GM18508 (cell line): Measurements from ENCODE around the gene ANKRD11.

Experiments used
- ATAC-seq: cut with Tn5 transposase; IDR thresholded peaks from one replicate; pipeline ENCODE4 v1.9.1; 2021; ENCODE audit warnings: moderate number of reproducible peaks; ENCODE audit not compliant: insufficient read depth, unreplicated experiment

ANKRD11 gene

DNA sequence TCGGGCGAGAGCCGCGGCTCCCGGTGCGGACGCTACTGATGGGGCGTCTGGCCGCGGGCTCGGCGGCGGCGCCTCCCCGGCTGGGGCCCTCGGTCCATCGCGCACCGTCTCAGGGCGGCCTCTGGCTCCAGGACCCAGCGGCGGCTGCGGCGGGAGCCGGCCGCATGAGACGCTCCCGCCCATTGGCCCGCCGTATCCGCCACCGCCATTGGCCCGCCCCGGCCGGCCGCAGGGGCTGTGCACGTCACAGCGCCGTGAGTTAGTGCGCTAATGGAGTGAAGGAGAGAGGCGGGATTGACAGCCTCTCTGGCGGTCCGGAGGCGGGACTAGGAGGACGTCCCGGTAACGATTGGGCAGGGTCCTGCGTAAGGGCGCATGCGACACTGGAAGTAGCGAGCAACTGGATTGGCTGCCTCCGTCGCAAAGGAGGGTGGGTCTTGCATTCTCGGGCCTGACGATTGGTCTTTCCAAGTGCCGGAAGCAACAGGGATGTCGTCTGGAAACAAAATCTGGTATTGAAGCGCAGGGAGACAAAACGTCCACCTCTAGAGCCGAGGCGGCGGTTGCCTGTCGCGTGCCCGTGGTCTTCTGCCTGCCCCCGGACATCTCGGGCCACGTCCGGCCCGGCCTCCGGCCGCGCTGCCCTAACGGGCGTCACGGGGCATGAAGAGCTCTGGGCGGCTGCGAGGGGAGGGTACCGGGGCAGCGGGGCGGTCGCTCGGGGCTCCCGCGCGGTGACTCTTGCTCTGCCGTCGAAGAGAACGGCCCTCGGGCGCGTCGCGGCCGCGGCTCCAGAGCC, at the start of gene ANKRD11:
ANKRD11 (minus strand) TSS at position 123 of the 799 bp plus-strand sequence. CDS start 173,542 bp downstream, outside the sequence.
- ATAC-seq: peak; percentile 74

DNA sequence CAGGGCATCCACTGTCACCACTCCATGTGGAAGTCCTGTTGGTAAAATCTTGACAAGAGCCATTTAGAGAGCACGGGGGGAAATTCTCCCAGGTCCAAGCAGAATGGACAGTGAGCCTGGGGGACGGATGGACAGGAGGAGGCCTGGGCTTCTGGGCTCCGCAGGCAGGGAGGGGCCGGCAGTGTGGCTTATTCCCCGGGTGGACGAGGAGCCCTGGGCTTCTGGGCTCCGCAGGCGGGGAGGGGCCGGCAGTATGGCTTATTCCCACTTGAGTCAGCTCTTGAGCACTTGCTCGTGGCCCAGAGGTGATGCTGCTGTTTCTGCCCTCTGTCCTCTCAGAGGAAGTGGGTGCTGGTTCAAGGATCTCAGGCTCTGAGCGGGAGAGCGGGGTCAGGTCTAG, 47.9 kb upstream of the ANKRD11 start:
- no peak for ATAC-seq

DNA sequence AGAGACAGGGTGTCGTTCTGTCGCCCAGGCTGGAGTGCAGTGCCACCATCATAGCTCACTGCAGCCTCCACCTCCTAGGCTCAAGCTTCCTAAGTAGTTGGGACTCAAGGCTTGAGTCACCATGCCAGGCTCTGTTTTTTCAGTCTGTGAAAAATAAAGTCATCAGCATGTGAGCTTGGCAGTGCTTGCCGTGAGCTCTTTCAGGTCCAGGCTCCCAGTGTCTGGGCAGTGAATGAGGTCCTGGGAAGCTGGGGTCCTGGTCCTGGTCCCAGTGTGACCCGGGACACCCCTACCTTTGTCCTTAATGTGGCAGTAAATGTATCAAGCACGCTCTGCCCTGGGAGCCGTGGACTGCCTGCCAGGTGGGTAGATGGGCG, 47.2 kb upstream of the ANKRD11 start:
- ATAC-seq: no peak

DNA sequence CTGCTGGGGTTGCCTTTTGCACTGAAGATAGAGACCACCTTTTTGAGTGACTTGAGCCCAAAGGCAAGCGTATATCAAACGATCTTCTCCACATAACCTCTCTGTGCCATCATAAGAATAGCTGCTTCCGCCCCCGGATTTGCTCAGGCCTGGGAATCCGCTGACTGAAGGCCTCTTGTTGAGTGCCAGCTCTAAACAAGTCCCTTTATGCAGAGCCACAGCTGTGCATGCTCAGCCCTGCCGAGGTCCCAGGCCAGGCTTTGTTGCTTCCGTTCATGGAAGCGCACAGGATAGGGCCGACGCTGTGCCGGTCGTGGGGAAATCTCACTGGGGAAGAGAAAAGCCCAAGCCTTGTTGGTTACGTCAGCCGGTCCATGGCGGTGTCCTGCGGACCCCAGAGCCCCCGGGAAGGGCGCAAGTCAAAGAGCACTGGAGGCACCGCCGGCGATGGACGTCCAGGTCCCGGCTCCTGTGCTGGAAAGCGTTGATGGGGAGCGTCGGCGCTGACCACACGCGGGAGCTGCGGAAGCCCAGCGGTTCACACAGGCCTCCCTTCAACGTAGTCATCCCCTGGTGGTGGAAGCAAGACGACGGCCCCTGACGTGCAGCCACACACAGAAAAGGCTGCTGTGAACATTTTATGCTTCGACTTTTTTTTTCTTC, 46.7 kb upstream of the ANKRD11 start:
- ATAC-seq: no peak

DNA sequence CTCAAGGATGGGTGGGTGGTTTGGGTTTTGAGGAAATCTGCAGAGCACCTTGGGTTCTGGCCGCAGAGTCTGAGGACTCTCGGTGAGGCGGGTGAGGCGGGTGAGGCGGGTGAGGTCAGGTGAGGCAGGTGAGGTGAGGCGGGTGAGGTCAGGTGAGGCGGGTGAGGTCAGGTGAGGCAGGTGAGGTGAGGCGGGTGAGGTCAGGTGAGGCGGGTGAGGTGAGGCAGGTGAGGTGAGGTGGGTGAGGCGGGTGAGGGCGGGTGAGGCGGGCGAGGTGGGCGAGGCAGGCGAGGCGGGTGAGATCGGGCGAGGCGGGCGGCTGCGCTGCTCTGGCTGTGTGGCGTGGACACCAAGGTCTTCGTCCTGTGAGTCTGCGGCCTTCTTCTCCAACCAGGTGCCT, 46.0 kb upstream of the ANKRD11 start:
- no peak for ATAC-seq

DNA sequence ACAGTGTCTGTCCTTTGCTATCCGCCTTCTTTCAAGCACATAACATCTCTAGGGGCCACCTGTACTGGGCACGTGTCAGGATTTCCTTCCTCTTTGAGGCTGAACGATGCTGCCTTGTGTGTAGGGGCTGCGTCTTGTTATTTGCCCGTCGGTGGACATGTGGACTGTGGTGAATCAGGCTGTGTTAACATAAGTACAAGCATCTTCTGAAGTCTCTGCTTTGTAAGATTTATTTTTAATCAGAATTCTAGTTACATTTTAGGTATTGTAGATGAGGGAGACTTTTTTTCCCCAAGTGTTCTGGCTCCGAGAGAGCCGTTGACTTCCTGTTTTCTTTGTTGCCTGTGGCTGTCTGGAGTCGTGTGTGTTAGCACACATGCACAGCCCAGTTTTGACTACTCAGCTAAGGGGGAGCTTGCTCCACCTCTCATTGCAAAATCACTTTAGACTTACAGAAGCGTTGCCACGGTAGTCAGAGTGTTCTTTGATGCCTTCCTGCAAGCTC, 43.9 kb upstream of the ANKRD11 start:
- ATAC-seq: no peak

DNA sequence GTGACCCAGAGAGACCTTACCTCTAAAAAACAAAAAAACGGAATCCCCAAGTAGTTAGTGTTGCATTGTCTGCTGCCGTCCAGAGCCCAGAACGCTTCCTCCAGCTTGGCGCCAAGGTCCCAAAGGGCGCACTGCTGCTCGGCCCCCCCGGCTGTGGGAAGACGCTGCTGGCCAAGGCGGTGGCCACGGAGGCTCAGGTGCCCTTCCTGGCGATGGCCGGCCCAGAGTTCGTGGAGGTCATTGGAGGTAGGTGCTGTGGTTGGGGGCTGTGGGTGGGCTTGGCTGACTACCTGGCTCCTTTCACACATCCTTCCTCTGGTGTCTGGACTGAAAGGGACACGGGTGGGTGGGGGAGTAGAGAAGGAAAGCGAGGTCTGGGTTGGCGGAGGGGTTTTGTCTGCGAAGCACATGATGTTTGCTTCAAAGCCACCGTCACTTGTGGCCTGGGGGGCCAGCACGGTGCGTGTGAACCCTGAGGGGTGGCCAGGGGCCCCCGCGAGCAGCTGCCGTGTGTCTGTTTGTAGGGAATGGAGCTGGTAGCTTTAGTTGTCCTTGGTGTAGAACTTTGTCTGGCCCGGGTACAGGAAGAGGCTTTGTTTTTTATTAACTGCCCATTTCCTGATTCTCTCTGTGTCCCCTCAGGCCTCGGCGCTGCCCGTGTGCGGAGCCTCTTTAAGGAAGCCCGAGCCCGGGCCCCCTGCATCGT, 41.6 kb upstream of the ANKRD11 start:
- ATAC-seq: no peak

DNA sequence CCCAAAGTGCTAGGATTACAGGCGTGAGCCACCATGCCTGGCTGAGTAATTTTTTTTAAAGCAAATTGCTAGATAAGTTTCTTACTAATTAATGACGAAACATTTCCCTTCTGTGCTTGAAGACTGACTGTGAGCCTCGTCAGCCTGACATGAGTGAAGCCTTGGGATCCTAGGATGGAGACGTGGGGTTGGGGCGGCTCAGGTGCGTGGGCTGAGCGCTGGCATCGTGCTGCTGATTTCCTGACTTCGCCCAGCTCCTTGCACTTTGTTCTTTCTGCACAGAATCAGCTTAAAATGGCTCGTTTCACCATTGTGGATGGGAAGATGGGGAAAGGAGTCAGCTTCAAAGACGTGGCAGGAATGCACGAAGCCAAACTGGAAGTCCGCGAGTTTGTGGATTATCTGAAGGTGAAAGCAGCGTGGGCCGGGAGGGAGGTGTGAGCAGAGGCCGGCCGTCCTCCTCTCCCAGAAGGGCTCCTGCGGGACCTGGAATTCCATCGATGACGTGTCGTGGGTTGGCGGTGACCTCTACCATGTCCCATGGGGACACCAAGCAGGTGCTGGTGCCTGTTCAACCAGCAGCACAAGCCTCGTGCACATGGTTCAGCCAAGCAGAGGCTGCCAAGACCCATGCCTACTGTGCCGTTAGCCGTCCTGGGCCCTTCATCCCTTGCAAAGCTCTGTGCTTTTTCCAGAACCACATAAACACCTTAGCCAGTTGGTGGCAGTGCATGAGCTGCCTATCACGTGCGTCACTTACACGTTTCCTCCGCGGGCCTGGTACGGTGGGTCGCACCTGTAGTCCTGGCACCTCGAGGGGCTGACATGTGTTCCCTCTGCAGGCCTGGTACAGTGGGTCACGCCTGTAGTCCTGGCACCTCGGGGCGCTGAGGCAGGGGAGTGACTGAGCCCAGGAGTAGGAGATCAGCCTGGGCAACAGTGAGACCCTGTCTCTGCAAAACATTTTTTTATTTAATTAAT, 40.3 kb upstream of the ANKRD11 start:
- no peak for ATAC-seq

DNA sequence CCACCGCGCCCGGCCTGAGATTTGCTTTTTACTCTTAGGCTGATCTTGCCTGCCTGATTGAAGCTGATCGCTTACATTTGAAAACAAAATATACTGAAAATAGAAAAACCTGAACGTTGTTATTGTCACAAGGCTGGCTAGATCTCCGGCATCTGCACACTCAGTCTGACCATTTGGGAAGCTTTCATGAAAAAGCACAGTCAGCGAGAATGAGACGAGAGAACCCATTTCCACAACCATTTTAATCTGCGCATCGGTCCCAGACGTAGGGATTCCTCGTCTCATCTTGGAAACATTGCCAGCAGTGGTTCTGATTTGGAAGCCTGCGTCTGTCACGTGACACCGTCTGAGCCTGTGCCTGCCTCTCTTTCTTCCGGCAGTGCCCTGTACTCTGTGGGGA, 38.7 kb upstream of the ANKRD11 start:
- ATAC-seq: no peak

DNA sequence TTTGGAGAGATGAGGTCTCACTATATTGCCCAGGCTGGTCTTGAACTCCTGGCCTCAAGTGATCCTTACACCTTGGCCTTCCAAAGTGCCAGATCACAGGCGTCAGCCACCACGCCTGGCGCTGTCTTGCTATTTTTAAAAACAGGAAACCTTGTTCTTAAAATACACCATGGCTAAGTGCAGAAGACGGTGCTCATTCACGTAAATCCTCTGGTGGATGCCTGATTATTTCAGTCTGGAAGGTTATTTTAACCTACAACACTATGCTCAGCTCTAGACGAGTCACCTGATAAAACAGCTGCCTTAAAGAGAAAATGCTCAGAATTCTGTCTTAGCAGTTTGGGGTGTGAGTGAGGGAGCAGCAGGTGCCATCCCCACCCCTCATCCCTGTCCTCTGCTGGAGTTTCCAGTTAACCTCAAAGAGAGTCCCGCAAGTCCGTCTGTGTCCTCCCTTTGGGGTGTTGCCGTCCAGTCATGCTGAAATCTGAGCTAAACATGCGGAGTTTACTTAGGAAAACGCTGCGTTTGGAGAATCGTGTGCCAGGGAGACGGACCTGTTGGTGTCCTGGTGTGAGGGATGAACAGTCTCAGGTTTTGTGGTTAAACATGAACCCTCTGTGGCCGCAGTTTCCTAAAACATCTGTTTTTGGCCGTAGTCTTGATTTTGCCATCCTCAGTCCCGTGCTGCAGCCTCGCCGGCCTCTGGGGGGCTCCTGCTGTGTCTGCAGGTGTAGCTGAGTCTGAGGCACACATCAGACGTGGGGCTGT, 35.0 kb upstream of the ANKRD11 start:
- no peak for ATAC-seq

DNA sequence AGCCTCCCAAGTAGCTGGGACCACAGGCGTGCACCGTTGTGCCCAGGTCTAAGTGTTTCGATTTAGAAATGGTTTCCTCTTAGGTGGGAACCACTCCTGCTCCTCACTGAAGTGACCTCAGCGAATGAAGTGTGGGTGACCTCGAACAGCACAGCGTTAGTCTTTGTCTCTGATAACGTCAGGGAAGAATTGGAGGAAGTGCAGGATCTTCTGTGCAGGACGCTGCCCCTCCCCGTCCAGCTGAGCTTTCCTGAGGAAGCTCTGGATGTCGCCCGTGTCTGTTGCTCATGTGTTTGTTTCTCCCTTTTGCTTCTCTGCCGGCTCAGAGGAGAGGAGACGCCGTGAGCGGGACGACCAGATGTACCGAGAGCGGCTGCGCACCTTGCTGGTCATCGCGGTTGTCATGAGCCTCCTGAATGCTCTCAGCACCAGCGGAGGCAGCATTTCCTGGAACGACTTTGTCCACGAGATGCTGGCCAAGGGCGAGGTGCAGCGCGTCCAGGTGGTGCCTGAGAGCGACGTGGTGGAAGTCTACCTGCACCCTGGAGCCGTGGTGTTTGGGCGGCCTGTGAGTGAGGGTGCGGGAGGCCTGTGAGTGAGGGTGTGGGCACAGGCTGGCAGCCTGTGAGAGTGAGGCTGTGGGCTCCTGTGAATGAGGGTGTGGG, 33.5 kb upstream of the ANKRD11 start:
- no peak for ATAC-seq

DNA sequence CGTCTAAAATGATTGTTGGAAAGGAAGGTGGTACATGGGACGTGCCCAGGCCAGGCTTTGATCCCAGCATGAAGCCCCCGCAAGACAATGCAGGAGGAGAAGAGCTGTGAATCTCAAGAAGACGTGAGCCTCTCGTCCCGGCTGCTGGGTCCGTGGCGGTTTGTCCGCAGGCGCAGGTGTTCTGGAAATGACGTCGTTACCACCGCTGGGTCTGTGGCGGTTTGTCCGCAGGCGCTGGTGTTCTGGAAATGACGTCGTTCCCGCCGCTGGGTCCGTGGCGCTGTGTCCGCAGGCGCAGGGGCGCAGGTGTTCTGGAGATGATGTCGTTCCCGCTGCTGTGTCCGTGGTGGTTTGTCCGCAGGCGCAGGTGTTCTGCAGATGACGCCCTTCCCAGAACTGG, 31.9 kb upstream of the ANKRD11 start:
- no peak for ATAC-seq

DNA sequence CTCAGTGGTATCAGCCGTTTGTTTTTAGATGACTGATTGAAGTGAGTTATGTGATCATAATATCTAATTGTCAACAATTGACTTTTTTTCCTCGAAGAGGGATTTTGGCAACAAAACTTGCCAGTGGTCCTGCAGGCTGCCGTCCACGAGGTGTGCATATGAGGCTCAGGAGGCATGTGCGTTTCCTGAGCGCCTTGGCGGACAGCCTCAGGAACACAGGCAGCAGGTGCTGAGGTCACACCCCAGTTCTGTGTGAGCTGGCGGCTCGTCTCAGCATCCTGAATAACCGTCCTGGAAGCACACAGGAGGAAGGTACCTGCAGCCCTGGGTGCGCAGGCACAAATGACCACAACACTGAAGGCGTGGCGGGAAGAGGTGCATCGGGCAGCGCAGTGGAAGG, 29.5 kb upstream of the ANKRD11 start:
- no peak for ATAC-seq

DNA sequence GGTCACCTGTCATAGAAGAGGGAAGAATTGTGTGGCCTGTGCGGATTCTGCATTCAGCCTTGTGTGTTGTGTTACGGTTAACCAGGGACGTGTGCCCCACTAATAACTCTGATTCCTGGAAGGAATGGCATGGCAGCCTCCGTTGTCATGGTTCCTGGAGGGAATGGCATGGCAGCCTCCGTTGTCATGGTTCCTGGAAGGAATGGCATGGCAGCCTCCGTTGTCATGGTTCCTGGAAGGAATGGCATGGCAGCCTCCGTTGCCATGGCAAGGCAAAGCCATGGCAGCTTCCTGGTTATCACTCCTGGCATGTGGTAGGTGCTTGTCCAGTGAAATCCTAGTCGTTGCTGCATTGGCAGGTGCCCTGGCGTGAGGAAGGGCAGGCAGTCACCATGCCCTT, 26.8 kb upstream of the ANKRD11 start:
- ATAC-seq: no peak

DNA sequence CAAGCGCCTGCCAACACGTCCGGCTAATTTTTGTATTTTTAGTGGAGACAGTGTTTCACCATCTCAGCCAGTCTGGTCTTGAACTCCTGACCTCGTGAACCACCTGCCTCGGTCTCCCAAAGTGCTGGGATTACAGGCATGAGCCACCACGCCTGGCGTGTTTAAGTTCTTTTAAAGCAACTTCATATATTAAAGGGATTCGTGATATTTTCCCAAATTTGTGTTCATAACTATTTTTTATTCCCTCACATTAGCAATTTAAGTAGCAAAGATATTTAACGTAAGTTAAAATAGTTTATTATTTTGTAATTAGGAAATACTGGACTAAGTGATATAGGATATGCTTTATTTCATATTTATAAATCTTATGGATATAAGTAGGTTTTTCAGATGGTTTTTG, 22.1 kb upstream of the ANKRD11 start:
- ATAC-seq: no peak

DNA sequence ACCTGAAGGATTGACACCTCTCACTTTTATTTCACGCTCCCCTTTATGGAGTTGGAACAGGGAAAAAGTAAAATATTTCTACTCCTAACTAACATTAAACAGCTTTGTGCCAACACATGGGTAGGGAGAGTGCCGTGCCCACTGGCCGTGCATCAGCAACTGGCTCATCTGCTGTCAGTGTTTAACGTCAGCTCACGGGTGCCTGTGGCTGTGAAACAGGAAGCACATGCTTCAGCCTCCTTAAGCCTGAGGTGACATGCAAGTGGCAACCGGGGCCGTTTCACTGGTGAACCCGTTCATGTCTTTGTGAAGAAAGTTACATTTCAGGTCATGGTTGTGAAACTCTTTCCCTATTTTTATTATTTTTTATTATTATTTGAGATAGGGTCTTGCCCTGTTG, 21.0 kb upstream of the ANKRD11 start:
- ATAC-seq: no peak

DNA sequence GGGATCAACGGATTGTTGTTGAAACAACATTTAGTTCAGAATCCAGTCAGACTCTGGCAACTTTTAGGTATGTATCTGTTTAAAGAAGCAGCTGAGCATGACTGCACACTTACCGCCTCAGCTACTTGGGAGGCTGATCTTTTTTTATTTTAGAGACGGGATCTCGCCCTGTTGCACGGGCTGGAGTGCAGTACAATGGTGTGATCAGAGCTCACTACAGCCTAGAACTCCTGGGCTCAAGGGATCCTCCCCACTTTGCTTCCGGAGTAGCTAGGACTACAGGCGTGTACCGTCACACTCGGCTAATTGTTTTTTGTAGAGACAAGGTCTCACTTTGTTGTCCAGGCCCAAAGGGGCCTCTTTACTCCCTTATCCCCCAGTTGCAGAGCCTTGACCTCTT, 20.2 kb upstream of the ANKRD11 start:
- ATAC-seq: no peak

DNA sequence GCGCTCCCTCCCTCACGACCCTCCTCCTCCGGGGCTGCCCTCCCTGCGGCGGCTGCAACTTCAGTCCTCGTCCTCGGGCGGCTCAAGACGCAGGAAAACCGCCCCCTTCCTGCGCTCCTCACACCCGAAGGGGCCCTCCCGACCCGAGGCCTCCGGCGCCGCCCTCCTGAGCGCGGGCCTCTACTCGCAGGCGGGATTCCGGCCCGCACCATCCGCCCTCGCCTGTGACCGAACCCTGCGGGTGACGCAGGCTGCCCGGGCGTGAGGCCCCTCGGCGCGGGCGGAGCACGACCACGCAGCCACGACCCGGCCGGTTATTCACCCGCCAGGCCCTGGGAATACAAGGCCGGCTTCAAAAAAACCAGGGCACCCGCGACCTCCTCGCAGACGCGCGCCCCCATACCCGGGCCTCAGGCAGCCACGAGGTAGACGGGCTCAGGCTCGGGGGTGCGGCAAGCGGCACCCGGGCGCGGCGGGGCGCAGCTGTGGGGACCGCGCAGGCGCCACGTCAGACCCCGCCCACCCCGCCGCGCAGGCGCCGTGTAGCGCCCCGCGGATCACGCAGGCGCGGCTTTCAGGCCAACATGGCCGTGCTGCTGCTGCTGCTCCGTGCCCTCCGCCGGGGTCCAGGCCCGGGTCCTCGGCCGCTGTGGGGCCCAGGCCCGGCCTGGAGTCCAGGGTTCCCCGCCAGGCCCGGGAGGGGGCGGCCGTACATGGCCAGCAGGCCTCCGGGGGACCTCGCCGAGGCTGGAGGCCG, 17.7 kb upstream of the ANKRD11 start, which contains the start of gene SPG7:
SPG7 (plus strand) TSS at position 570 of the 757 bp plus-strand sequence; CDS start at position 585, 15 bp downstream.
- no peak for ATAC-seq
